Heart left ventricle (tissue), 13 donors: ENCODE results near the gene SERINC5.

Experiments used
- CTCF ChIP-seq, 12 donors: fragments of 200-600 bp; sonication (generic) in 4 of 12; IDR thresholded peaks; one replicate each; pipeline versions ENCODE4 v1.5.0 to v1.8.0; 2018 to 2022; ENCODE audit warnings: antibody characterized with exemption in 12 of 12, mild to moderate bottlenecking in 5 of 12
- POLR2A ChIP-seq, 2 donors: fragments of 450-650 bp; IDR thresholded peaks; one replicate each; pipeline ENCODE4 v1.6.1; 2017; ENCODE audit warnings: antibody characterized with exemption in 2 of 2, mild to moderate bottlenecking in 2 of 2, moderate library complexity in 2 of 2
- donor health status: ischemic (EF 13 %, LVEDD 7.1; RV severe dilation, severe dysfunction).
- donor health status: DM: no; HTN: yes; CAD: no.
- donor health status: DM: no; HTN: no; CAD: no.
- donor health status: ischemic (EF 25% LVEDD 6.9; RV normal size, moderate dysfunction).
- donor health status: ischemic (EF 25% LVEDD 5.7; RV mildly dilated, moderate dysfunction).
- donor health status: ischemic (EF 35%, LVEDD 5.7; RV mildly dilated, moderate dysfunction).
- donor health status: nonischemic (EF 11% LVEDD 7.7; RV severe dilation, severe dysfunction).
- donor health status: DM: yes; HTN: yes; CAD: no.
- donor health status: PGD.
- donor health status: ischemic (EF 29% LVEDD 5.4; RV normal size, mild dysfunction).
- donor health status: nonischemic (EF 23%, LVEDD 6.1; RV moderate dilation, normal function).

GRCh38 chr5:80210014-80210413, 45.8 kb downstream of the SERINC5 start:
- TF ChIP-seq CTCF (IDR thresholded peaks at IDR 0.05) (no peak), POLR2A (IDR thresholded peaks at IDR 0.05) (no peak)
